Activated CD4-positive, alpha-beta T cell treated with anti-CD3 and anti-CD28 coated beads, Interleukin-2, amount 50 U/mL, for 16 hours (primary cell): ENCODE results near the gene PROSER2.

Experiments
- DNase-seq: peaks from one replicate; pipeline ENCODE4 v3.0.0-alpha.2; 2020

Gene PROSER2, protein sequence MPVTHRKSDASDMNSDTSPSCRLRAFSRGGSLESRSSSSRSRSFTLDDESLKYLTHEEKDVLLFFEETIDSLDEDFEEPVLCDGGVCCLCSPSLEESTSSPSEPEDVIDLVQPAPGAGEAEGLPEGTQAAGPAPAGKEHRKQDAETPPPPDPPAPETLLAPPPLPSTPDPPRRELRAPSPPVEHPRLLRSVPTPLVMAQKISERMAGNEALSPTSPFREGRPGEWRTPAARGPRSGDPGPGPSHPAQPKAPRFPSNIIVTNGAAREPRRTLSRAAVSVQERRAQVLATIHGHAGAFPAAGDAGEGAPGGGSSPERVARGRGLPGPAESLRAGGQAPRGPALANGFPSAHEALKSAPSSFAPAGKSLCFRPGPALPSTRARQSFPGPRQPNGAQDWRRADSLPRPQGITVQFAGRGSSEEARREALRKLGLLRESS

DNA sequence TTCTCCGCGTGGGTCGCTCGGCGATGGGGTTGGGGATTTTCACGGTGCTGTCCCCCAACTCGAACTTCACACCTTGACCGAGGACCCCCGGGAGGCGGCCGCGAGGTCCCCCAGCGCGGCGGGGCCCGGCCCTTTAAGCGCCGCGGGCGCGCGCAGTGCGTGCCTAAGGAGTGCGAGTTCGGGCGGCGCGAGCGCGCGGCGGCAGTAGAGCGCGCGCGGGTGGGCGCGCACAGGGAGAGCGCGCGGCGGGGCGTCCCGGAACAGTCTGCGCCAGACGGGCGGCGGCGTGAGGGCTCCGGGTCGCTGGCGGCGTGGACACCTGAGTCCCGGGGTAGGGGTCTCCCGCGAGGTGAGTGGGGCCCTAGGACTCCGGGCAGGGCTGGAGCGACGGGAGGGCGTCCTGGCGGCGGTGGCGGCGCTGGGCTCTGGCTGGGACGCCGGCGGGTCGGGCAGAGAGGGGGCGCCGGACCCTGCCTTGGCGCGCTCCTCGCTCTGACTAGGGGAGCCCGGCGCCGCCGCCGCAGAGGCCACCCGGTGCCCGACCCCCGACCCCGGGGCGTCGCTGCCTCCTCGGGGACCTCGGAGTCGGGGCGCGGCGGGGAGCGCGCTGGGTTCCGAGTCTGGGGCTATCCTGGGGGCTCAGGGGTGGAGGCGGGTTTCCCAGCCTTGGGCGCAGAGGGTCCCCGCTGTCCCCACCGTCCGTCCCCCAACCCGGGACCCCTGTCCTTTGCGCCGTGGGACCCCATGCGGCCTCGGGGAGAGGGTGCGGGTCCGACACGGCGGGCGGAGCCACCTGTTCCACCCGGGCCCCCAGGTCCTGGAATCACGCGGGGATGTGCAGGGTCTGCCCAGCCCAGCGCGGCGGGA, at the start of gene PROSER2:
PROSER2 (plus strand) TSS at position 235 of the 867 bp plus-strand sequence. CDS start 28,722 bp downstream, outside the sequence.
- peak; percentile 11 for DNase-seq

DNA sequence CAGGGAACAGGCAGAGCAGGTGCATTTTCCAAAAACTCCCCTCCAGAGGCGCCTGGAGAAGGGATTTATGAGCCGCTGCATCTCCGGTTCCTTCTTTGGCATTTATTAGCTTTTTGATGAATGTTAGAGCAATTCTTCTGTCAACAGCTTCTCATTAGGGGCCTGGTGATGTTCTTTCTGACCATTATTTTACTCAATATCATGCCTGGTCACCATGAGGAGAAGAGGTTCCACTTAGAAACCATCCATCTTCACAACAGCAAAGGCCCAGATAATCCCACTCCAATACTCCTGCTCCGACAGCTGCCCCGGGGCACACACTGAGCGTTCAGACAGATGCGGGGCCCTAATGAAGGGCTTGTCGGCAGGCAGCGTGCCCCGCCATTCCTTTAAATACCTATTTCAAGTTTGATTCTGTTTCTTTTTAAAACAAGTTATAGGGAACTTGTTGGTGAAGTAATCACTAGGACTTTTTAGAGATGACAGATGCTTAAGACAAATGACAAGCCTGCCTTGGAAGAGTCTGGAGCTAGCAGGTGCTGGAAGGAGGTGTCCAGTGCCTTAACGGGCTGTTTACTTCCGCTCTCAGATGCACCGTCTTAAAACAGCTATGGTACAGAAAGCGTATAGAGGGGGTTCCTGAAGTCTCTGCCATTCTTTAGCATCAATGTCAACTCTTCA, 49.3 kb upstream of the PROSER2 start:
- DNase-seq: no peak

DNA sequence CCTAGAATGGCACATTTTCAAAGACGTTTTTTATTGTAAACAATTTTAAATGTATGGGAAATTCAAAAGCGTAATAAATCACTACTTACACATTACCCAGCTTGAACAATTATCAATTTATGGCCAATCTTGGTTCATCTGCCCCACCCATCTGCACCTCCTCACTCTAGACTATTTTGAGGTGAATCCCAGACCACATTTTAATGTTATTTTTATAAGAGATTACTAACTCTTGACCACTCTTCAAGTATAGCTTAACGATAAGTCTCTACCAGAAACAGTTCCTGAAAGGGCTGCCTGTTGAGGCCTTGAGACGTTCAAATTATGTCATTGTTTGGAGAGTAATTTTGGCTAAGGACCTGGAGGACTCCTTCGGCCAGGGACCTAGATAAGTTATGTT, 47.7 kb upstream of the PROSER2 start:
- no peak for DNase-seq

DNA sequence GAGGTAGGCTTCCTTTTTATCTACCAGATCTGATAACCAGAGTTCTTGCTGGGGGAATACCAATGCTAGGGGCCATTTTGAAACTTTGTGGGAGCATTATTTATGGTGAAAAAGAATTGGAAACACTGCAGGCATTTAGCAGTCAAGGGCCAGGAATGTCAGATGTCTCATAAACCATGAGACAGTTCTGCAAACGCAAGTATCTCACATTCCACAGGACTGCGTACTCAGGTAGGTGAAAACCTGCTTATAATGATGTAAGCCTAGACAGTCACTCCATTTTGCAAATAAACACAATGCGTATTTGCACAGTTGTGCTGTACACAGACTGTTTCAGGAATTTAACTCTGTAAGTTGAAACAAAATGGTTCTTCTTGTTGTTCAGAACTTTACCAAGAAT, 47.1 kb upstream of the PROSER2 start:
- no peak for DNase-seq

DNA sequence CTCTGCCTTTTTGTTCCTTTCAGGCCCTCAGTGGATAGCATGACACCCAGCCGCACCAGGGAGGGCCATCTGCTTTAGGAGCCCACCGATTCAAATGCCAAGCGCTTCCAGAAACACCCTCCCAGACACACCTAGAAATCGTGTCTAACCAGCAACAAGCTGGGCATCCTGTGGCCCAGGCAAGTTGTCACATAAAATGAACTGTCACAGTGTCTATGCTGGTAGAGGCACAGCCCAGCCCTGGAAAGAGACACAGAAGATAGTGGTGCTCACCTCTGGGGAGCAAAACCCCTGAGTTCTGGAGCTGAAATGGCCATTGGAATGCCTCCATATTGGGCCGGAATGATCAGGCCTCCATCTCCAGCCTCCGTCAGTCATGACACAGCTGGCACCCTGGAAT, 42.0 kb upstream of the PROSER2 start:
- no peak for DNase-seq

DNA sequence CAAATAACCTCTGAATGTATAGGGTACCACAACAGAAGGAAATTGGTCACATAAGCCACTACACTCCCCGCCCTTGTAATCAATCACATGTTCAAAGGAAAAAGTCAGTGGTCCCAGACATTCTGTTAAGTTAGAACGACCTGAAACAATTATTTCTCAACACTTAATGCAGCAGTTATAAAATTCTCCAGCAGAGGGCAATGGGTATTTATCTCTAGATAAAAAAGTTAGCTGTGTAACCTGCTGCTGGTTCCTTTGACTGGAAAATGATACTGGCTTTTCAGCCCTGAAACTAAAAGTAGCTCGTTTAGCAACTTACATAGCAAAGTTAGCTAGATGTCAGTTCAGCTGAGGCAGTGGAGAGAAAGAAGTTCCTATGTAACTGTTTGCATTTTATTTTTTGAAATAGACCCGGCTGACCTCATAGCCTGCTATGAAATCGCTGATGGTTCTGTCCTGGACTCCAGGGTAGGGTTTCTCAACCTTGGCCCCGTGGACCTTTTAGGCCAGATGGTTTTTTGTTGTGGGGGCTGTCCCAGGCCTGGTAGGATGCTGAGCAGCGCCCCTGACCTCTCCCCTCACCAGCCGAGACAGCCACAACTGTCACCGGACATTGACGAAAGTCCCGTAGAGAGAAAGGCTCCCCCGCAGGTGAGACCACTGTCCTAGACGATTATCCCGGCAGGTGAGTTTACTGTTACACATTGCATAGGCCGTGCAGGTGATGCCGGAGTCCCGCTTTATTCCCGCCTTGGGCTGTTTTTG, 40.2 kb upstream of the PROSER2 start:
- DNase-seq: peak; percentile 57

DNA sequence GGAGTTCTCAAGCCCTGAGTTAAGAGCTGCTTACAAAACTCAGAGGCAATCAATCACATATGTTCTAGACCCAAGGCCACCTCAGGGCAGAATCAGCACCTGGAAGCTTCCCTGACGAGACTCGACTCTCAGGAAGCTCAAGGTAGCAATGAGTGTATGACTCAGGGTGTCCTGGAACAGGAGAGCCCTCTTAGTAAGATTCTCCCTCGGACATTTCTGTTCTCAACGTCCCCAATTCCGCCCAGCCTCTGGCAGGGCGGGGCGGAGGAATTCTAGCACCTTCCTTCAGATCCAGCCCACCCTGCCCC, 39.6 kb upstream of the PROSER2 start:
- no peak for DNase-seq

DNA sequence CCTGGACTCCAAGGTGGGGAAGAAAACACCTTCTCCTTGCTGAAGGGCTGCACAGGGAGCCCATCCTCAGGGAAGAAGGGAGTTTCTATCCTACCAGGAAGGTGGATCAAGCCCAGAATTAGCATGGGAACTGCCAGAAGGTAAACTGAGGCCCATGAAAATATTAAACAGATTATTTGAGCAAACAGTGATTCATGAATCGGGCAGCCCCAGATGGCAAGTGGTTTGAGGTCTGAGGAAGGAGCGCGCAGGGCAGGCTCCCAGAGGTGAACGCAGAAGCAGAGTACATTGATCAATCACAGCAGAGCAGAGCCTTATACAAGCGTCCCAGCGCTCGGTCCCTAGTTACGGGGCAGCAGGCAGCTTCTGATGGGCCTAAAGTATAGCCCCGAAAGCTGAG, 35.8 kb upstream of the PROSER2 start:
- DNase-seq: no peak

DNA sequence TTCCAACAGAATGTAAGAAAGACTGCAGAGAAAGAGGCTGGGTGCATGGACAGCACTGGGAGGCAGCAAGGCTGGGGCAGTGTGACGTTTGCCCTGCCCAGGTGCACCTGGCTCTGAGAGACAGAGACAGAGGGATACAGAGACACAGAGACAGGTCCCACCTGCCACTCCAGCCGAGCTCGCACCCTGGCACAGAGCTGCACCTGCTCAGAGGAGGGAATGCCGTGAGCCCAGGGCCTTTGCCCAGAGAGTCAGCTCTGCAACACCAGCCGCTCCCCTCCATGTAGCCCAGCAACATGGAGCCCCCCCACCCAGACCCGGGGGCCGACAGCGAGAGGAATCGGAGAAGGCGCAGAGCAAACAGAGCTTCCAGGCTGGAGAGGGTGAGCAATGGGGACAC, 35.3 kb upstream of the PROSER2 start:
- DNase-seq: no peak

DNA sequence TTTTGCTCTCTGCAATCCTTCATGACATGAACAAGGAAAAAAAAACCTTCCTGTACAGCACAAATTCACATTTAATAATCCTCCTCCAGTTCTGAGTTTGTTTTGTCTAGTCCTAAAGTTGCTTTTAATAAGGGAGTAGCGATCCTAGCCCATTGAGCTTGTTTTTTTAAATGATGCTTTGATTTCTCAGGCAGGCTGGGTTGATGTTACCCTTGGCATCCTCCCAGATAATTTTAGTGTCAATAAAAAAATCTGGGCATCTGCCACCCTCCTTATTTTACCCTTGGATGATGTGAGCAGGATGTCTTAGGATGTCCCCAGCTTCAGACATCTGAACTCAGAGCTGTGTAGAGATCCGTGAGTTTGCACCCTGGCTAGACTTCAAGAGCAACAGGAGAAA, 33.9 kb upstream of the PROSER2 start:
- DNase-seq: no peak

DNA sequence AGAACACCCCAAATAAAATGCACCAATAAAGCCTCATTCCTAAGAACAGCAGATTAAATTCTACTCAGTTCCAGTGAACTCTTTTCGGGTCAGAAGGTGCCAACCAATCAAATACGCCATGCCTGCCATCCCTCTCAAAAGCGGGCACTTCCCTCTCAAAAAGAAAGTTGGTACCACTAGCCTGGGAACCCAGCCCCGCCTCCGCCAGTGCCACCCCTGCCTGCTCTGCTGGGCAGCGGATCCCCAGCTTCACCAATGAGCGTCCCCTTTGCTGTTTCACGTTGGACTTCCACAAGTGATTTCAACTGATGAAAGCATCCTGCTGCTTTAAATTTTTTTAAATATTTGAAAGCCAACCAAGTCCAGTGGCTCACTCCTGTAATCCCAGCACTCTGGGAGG, 33.2 kb upstream of the PROSER2 start:
- DNase-seq: no peak

DNA sequence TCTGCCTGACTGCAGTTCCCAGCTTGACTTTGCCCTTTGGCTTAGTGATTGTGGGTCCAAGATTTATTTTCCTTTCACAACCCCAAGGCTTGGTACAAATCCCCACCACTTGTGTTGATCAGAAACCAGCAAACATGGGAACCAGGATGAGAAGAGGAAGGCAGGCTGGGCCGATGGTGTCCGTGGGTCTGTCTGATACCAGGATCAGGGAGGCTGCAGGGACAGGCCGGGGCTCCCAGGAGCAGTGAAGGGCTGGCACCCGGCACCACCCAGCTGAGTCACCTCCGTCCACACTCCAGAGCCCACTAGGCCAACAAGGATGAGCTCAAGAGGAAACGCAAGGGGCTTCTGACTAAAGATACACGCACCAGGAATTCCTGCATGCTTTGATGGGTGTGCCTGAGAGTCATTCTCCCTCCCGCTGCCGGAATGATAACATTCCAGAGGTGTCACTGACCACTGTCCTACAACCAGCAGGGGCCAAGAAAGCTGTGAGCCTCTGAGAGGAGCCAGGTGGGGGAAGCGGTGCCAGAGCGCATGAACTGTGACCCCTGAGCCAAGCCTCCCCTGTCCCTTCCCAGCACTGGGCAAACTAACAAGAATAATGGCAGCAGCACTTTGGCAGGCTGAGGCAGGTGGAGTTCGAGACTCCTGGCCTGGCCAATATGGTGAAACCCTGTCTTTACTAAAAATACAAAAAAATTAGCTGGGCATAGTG, 29.2 kb upstream of the PROSER2 start:
- DNase-seq: no peak

DNA sequence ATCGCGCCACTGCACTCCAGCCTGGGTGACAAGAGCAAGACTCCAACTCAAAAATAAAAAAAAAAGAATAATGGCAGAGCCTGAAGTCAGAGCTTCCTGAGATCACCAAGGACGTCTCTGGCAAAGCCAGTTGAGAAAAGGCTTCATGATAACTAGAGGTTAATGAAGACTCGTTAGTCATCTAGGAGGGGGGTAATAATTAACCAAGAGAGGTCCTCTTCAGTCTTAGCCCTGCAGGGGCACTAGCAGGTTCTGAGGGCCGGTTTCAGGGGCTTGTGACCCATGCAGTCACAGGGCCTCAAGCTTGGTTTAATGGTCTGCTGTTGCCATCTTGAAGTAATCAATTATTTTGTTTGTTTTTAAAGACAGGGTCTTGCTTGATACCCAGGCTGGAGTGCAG, 28.6 kb upstream of the PROSER2 start:
- no peak for DNase-seq

DNA sequence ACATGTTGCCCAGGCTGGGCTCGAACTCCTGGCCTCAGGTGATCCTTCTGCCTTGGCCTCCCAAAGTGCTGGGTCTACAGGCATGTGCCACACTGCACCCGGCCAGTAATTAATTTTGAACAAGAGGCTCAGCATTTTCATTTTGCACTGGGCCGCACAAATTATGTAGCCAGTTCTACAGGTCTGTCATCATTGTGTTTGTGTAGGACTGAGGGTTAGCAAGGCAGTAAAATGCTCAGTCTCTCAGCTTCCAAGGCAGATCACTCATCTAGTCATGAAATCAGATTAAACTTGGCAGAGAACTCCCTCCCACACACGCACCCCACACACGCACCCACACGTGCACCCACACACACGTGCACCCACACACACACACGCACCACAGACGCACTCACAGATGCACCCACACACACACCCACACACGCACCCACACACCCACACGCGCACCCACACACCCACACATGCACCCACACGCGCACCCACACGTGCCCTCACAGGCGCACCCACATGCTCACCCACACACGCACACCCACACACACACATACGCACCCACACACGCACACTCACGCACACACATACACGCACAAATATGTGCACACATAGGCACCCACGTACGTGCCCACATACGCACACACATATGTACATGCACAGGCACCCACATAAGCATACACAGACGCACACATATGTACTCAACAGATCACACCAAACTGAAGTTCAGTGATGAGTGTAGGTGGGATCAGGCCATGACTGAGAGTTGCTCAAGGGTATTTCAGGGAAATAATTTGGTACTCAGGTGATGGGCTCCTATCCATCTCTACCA, 27.8 kb upstream of the PROSER2 start:
- DNase-seq: no peak

DNA sequence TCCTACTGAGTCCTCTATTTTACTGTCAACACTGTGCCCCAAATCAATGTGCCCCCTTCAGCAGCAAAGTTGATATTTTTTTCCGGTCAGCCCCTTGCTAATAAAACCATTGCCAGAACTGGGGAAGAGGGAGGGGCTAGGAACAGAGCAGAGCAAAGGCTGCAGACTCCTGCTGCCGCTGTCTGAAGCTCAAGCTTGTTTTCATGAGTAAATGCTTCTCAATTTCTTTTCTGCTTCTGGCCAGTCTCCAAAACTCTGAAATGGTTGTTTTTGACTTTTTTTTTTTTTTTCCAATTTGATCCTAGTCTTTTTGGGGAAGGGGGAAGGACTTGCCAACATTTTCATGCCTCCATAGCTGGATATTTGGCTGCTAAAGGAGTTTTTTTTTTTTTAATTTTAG, 26.7 kb upstream of the PROSER2 start:
- no peak for DNase-seq

DNA sequence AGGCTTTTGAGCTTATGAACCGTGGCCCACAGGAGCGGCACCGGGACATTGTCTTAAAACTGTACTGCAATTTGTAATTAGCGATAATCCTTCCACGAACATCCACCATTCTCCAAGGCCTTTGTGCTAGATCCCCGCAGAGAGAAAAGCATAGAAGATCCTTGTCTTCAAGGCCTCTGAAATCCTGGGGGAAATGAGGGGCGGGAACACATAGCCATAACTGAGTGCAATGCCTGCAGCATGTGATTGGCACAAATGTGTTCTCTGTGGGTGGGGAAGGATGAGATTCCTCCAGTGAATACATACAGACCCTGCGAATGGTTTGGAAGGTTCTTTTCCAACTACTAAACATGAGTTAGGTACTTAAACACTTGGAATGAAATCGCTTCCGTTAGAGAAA, 25.9 kb upstream of the PROSER2 start:
- DNase-seq: no peak

DNA sequence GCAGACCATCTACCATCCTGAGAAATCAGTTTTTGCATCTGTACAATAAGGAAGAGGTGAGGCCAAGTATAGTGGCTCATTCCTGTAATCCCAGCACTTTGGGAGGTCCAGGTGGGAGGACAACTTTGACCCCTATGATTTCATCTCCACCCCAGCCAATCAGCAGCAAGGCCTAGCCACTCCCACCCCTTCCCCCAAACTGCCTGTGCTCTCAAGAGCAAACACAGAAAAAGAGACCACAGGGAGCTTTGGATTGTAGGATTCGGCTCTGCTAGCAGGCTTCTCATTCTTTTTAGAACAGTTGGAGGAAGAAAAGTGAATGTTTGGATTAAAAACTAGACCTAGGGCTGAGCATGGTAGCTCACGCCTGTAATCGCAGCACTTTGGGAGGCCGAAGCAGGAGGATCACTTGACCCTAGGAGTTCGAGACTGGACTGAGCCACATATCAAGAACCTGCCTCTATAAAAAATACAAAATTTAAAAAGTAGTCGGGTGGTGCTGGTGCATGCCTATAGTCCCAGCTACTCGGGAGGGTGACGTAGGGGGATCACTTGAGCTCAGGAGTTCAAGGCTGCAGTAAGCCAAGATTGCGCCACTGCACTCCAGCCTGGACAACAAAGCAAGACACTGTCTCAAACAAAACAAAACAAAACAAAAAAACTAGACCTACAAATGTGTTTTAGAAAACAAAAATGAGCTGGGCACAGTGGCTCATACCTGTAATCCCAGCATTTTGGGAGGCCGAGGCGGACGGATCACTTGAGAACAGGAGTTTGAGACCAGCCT, 25.1 kb upstream of the PROSER2 start:
- no peak for DNase-seq

DNA sequence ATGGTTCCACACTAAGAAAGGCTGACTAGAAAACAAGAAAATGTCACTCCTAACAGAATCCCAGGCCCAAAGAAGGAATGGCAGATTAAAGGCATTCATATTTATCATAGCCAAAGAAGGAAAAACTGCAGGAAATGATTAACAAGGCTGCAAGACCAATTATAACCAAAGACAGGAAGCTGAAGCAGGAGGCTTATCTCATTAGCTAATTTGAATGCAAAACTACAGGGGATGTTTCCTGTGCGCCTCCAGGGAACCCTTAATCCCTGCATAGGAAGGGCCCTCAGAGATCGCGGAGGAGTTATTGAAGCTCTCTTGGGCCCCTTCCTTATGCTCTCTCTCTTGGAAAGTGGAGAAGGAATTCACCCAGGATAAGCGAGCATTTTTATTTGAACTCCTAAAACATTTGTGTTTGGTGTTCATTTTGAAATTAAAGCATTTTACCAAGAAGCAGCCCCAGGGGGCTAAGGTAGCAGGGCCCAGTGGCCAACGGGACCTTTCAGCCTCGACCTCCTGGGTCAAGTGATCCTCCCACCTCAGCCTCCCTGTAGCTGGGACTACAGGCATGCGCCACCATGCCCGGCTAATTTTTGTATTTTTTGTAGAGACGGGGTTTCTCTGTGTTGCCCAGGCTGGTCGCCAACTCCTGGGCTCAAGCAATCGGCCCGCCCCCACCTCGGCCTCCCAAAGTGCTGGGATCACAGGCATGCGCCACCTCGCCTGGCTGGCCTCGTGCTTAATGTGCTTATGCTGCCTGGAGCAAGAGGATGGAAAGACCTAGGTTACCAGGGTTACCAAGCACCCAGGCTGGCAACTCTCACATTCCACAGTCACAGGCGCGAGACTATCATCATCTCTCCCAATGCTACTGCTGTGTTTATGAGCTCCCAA, 24.1 kb upstream of the PROSER2 start:
- DNase-seq: no peak

DNA sequence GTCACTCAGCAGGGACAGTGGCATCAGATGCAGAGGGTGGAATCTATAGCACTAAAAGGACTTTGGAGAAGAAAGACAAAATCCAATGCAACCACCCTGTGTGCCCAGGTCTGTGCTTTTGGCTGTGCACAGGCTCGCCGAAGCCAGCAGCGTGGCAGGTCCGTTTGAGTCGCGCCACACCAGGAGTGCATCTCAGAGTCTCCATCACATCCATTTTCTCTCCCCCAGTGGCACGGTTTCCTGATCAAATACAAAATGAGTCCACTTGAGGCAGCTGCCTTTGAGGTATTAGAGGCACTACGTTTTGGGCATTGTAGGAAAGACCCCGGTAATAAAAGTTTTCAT, 23.4 kb upstream of the PROSER2 start:
- no peak for DNase-seq

DNA sequence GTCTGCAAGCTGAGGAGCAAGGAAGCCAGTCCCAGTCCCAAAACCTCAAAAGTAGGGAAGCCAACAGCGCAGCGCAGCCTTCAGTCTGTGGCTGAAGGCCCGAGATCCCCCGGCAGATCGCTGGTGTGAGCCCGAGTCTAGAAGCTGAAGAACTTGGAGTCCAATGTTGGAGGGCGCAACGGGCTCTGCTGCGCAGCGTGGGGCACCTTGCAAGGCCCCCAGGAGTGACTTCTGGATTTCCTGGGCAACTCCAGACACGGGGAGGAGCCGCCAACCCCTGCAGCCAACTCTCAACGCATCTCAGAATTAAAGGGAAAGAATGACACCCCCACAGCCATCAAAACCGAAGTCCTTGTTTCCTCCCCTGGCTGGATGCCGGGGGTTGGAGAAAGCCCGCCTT, 18.8 kb upstream of the PROSER2 start:
- DNase-seq: no peak
